GM12878 (cell line): ENCODE measurements around the gene CAB39. TPM values are rescaled to one million over a fixed set of nuclear protein-coding genes. Genes with fewer than 3 reads are reported as not detected.
"Not testable (repeated sequence)": the region's sequence is repeated elsewhere in the genome, so short reads cannot be mapped to it uniquely, and the experiment has no call there.

ENCODE experiments used
- ATAC-seq: fragments of 200-7000 bp; cut with Tn5 transposase; 3 replicates; pipeline ENCODE4 v1.9.1; 2020; ENCODE audit warnings: mild to moderate bottlenecking, moderate library complexity
- BruUV-seq: library from RNA; stranded (reverse); fragments of 400-500 nt; replicated peaks from 2 replicates; lab custom pipeline; 2021; lab: Mats Ljungman, UMichigan
- CTCF ChIA-PET: fragments of 300-600 bp; sonication (Branson Sonifier 250); formaldehyde crosslinking; extraction: SDS; loops from one replicate; lab custom pipeline; 2021; ENCODE audit warnings: inconsistent platforms; lab: Yijun Ruan, JAX
- POLR2A ChIA-PET: fragments of 350-600 bp; formaldehyde crosslinking; extraction: SDS; loops from one replicate; lab custom pipeline; 2021; ENCODE audit warnings: inconsistent platforms; lab: Charles Lee
- RAD21 ChIA-PET: fragments of 300-600 bp; sonication (Branson Sonifier 250); formaldehyde crosslinking; loops from one replicate; lab custom pipeline; 2023; ENCODE audit warnings: antibody characterized with exemption; ENCODE audit not compliant: unreplicated experiment; lab: Charles Lee
- SMC1A ChIA-PET: fragments of 300-600 bp; sonication (Branson Sonifier 250); formaldehyde crosslinking; loops from one replicate; lab custom pipeline; 2023; ENCODE audit not compliant: unreplicated experiment, uncharacterized antibody; lab: Charles Lee
- DNase-seq: peaks from one replicate; pipeline ENCODE4 v3.0.0-alpha.2; 2011; ENCODE audit warnings: low read depth, low spot score
- FAIRE-seq: peaks from 3 replicates; lab custom pipeline; 2011; peaks lifted over from hg19 to GRCh38; lab: Jason Lieb, UNC
- H2AFZ ChIP-seq: 2 replicates; pipeline ENCODE4 v1.6.0; 2011; ENCODE audit warnings: low read depth, low read length, control low read depth; ENCODE audit not compliant: control insufficient read depth
- H3K27ac ChIP-seq: 2 replicates; pipeline ENCODE4 v1.5.1; 2011; ENCODE audit warnings: control low read depth; ENCODE audit not compliant: control insufficient read depth, insufficient read depth
- H3K27me3 ChIP-seq, 2 experiments: replicated peaks in 1 of 2; 2 replicates each; pipeline versions ENCODE4 v1.6.0 to v1.6.1; 2011; ENCODE audit warnings: low read length in 1 of 2; ENCODE audit not compliant: control insufficient read depth in 2 of 2, insufficient read depth in 2 of 2
- H3K36me3 ChIP-seq, 2 experiments: 2 replicates each; pipeline ENCODE4 v1.5.1; 2011; ENCODE audit warnings: low read length in 1 of 2; ENCODE audit not compliant: control insufficient read depth in 2 of 2, insufficient read depth in 2 of 2
- H3K4me1 ChIP-seq: 2 replicates; pipeline ENCODE4 v1.6.1; 2011; ENCODE audit warnings: mild to moderate bottlenecking, low read length, moderate library complexity, mixed read lengths; ENCODE audit not compliant: control insufficient read depth, insufficient read depth
- H3K4me2 ChIP-seq: 2 replicates; pipeline ENCODE4 v1.6.0; 2011; ENCODE audit warnings: control low read depth; ENCODE audit not compliant: control insufficient read depth, insufficient read depth
- H3K4me3 ChIP-seq: fragments of 200-600 bp; sonication (generic); 2 replicates; pipeline ENCODE4 v1.5.1; 2016
- H3K79me2 ChIP-seq: 2 replicates; pipeline ENCODE4 v1.6.0; 2011; ENCODE audit warnings: low read length; ENCODE audit not compliant: control insufficient read depth, insufficient read depth
- H3K9ac ChIP-seq: 2 replicates; pipeline ENCODE4 v1.8.0; 2011; ENCODE audit warnings: low read length, control low read depth, mixed read lengths; ENCODE audit not compliant: control insufficient read depth, insufficient read depth
- H3K9me3 ChIP-seq: replicated peaks from 3 replicates; pipeline ENCODE4 v1.5.1; 2011; ENCODE audit warnings: mild to moderate bottlenecking, low read length; ENCODE audit not compliant: control insufficient read depth, insufficient read depth
- H4K20me1 ChIP-seq: 2 replicates; pipeline ENCODE4 v1.6.0; 2011; ENCODE audit not compliant: control insufficient read depth, insufficient read depth
- ASH2L ChIP-seq: fragments of 300-600, 200-600 bp; sonication (generic); IDR thresholded peaks from 2 replicates; pipeline ENCODE4 v1.6.1; 2017; ENCODE audit warnings: low read depth, mild to moderate bottlenecking, borderline replicate concordance
- BMI1 ChIP-seq: fragments of 450-650 bp; IDR thresholded peaks from 2 replicates; pipeline ENCODE4 v1.6.1; 2016; ENCODE audit warnings: mild to moderate bottlenecking, moderate library complexity, borderline replicate concordance
- ETV6 ChIP-seq, 2 experiments: fragments of 450-650 bp in 1 of 2; IDR thresholded peaks in 1 of 2; conservative IDR thresholded peaks in 1 of 2; 2 replicates each; pipeline ENCODE4 v1.6.1; 2014; ENCODE audit warnings: antibody characterized with exemption in 1 of 2, borderline replicate concordance in 1 of 2, low read depth in 1 of 2, mild to moderate bottlenecking in 1 of 2, moderate library complexity in 1 of 2
- MTA3 ChIP-seq: IDR thresholded peaks from 2 replicates; pipeline ENCODE4 v1.6.1; 2012; ENCODE audit warnings: low read length, inconsistent platforms, borderline replicate concordance
- RB1 ChIP-seq: fragments of 450-650 bp; formaldehyde crosslinking; IDR thresholded peaks from 2 replicates; pipeline ENCODE4 v1.6.1; 2017; ENCODE audit warnings: mild to moderate bottlenecking, borderline replicate concordance
- RBBP5 ChIP-seq: fragments of 200-600 bp; sonication (generic); conservative IDR thresholded peaks from 2 replicates; pipeline ENCODE4 v1.6.1; 2016
- SP1 ChIP-seq: IDR thresholded peaks from one replicate; pipeline ENCODE4 v1.6.1; 2011; ENCODE audit warnings: low read depth, low read length
- YBX1 ChIP-seq: fragments of 450-650 bp; IDR thresholded peaks from 2 replicates; pipeline ENCODE4 v1.6.1; 2016; ENCODE audit warnings: antibody characterized with exemption
- ZNF207 ChIP-seq: fragments of 450-650 bp; IDR thresholded peaks from 2 replicates; pipeline ENCODE4 v1.6.1; 2014; ENCODE audit warnings: antibody characterized with exemption, mild to moderate bottlenecking, borderline replicate concordance
- WGBS: methylation state at CpG from one replicate; pipeline ENCODE4 v1.1.6; 2016; ENCODE audit warnings: low lambda C conversion rate; ENCODE audit not compliant: insufficient replicate concordance, insufficient coverage; ENCODE audit errors: missing lambda C conversion rate; 5-methylcytosine and 5-hydroxymethylcytosine counted together
- in situ Hi-C: fragments of 300-500 bp; cut with MboI; formaldehyde crosslinking; loops from 9 replicates; pipeline ENCODE4 v1.14.3; 2018; ENCODE audit warnings: mixed read lengths
- intact Hi-C: fragments of 100-400 bp; cut with micrococcal nuclease; formaldehyde crosslinking; loops from one replicate; pipeline ENCODE4 v1.14.2; 2022; ENCODE audit not compliant: unreplicated experiment
- polyA plus RNA-seq, 11 experiments: library from polyadenylated mRNA; depleted of rRNA in 4 of 11; unstranded in 6 of 11; stranded (reverse) in 5 of 11; fragments of >200 nt; fragmentation: Nextera tagmentation in 4 of 11; fragmentation: Illumina TruSeq in 1 of 11; extraction: Ambion mirVana in 4 of 11; extraction: Trizol in 1 of 11; gene quantifications; 1 replicate in 1 of 11; 2 replicates in 10 of 11; pipeline versions ENCODE4 v1.2.1 to v1.2.3, GENCODE V29; 2011 to 2016; ENCODE audit warnings: inconsistent platforms in 2 of 11, missing spikeins in 2 of 11, low read depth in 1 of 11
- total RNA-seq, 4 experiments: library from RNA; depleted of rRNA in 3 of 4; stranded (reverse); fragments of >200 nt in 3 of 4; fragmentation: Illumina TruSeq in 1 of 4; extraction: Trizol in 1 of 4; gene quantifications; 2 replicates each; pipeline versions ENCODE4 v1.2.1 to v1.2.3, GENCODE V29; 2013 to 2021
- TF ChIP-seq, protein P1 (sequence below): fragments of 150-350 bp; IDR thresholded peaks from 2 replicates; pipeline ENCODE4 v1.6.1; 2014; ENCODE audit warnings: mild to moderate bottlenecking, low read depth, low read length
- TF ChIP-seq, protein P2 (sequence below): fragments of 450-650 bp; IDR thresholded peaks from 2 replicates; pipeline ENCODE4 v1.6.1; 2014; ENCODE audit warnings: mild to moderate bottlenecking
- TF ChIP-seq, protein P3 (sequence below): fragments of 450-650 bp; formaldehyde crosslinking; IDR thresholded peaks from 2 replicates; pipeline ENCODE4 v1.4.0; 2020; ENCODE audit warnings: mild to moderate bottlenecking, moderate library complexity

The CAB39 gene
- total and polyA plus RNA-seq, 10 of the 15 experiments (the other 5 are each of a cell fraction or from before 2014, with no cell fraction given) = 13.3 to 129 (median 62.9) TPM

DNA sequence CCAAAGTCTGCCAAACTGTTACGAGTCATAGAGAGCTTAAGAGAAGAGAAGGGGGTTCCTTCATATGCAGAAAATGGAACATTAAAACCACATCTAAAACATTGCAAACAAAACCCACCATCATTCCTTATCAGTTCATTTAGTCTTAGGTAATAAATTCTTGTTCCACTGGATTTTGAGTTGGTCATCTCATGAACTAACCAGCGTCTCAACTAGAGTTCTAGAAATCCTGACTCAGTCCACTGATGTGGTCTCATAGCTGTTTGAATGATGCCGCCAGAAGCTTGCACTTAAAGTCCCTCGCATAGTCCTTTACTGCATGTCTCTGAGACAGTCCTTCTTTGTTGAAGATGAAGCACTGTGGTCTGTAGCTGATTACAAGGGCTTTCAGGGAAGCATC, 15.0 kb upstream of the CAB39 start (continued):
- TF ChIP-seq, protein P1, sequence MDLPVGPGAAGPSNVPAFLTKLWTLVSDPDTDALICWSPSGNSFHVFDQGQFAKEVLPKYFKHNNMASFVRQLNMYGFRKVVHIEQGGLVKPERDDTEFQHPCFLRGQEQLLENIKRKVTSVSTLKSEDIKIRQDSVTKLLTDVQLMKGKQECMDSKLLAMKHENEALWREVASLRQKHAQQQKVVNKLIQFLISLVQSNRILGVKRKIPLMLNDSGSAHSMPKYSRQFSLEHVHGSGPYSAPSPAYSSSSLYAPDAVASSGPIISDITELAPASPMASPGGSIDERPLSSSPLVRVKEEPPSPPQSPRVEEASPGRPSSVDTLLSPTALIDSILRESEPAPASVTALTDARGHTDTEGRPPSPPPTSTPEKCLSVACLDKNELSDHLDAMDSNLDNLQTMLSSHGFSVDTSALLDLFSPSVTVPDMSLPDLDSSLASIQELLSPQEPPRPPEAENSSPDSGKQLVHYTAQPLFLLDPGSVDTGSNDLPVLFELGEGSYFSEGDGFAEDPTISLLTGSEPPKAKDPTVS = no peak
- TF ChIP-seq YBX1 (no peak), RB1 (no peak), RBBP5 (no peak), ETV6 (conservative IDR thresholded peaks at IDR 0.05 in 1 of 2, IDR thresholded peaks at IDR 0.05 in 1 of 2; ENCODE audit: borderline replicate concordance in 1 of 2, low read depth in 1 of 2) (no peak), SP1 (no peak), MTA3 (no peak), BMI1 (no peak), ZNF207 (no peak), ASH2L (no peak)
- TF ChIP-seq, protein P2, sequence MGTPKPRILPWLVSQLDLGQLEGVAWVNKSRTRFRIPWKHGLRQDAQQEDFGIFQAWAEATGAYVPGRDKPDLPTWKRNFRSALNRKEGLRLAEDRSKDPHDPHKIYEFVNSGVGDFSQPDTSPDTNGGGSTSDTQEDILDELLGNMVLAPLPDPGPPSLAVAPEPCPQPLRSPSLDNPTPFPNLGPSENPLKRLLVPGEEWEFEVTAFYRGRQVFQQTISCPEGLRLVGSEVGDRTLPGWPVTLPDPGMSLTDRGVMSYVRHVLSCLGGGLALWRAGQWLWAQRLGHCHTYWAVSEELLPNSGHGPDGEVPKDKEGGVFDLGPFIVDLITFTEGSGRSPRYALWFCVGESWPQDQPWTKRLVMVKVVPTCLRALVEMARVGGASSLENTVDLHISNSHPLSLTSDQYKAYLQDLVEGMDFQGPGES = no peak
- TF ChIP-seq, protein P3, sequence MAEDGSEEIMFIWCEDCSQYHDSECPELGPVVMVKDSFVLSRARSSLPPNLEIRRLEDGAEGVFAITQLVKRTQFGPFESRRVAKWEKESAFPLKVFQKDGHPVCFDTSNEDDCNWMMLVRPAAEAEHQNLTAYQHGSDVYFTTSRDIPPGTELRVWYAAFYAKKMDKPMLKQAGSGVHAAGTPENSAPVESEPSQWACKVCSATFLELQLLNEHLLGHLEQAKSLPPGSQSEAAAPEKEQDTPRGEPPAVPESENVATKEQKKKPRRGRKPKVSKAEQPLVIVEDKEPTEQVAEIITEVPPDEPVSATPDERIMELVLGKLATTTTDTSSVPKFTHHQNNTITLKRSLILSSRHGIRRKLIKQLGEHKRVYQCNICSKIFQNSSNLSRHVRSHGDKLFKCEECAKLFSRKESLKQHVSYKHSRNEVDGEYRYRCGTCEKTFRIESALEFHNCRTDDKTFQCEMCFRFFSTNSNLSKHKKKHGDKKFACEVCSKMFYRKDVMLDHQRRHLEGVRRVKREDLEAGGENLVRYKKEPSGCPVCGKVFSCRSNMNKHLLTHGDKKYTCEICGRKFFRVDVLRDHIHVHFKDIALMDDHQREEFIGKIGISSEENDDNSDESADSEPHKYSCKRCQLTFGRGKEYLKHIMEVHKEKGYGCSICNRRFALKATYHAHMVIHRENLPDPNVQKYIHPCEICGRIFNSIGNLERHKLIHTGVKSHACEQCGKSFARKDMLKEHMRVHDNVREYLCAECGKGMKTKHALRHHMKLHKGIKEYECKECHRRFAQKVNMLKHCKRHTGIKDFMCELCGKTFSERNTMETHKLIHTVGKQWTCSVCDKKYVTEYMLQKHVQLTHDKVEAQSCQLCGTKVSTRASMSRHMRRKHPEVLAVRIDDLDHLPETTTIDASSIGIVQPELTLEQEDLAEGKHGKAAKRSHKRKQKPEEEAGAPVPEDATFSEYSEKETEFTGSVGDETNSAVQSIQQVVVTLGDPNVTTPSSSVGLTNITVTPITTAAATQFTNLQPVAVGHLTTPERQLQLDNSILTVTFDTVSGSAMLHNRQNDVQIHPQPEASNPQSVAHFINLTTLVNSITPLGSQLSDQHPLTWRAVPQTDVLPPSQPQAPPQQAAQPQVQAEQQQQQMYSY (CRISPR knock-in tag) = no peak
- TF ChIP-seq, all 136 proteins: peak for 0

DNA sequence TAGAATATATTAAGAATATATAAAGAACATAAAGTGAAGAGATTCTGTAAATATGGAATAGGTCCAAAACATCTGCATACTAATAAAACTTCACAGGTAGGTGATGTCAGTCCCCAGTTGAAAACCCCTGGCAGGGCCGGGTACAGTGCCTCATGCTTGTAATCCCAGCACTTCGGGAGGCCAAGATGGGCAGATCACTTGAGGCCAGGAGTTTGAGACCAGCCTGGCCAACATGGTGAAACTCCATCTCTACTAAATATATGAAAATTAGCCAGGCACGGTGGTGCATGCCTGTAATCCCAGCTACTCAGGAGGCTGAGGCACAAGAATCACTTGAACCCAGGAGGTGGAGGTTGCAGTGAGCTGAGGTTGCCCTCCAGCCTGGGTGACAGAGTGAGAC, 13.9 kb upstream of the CAB39 start:
- H3K4me3 ChIP-seq, CTCF ChIA-PET, in situ Hi-C loops, intact Hi-C loops, H3K27ac ChIP-seq, ATAC-seq, RAD21 ChIA-PET, H3K4me1 ChIP-seq, FAIRE-seq, H2AFZ ChIP-seq, H3K9me3 ChIP-seq, DNase-seq, H3K36me3 ChIP-seq, H4K20me1 ChIP-seq, H3K4me2 ChIP-seq, H3K27me3 ChIP-seq, POLR2A ChIA-PET, H3K79me2 ChIP-seq, BruUV-seq, H3K9ac ChIP-seq: not testable (repeated sequence)
- SMC1A ChIA-PET = interaction anchor here (0.9 to 1.4 kb wide), 3 partner anchors 12 to 27 kb away, joined by 3 read pairs; no protein-coding TSS in a partner anchor
- WGBS = 73% methylated on average over 3 of the region's 3 CpGs
